Subcutaneous adipose tissue (tissue), 4 donors: ENCODE measurements around the gene KCNG1. TPM values are rescaled to one million over a fixed set of nuclear protein-coding genes. Genes with fewer than 3 reads are reported as not detected.

Source experiments
- CTCF ChIP-seq: fragments of 450-650 bp; IDR thresholded peaks from one replicate; pipeline ENCODE4 v1.5.1; 2016; ENCODE audit warnings: low read depth, mild to moderate bottlenecking, control low read depth, antibody characterized with exemption, moderate library complexity
- total RNA-seq, 4 donors: library from RNA; depleted of rRNA; stranded (reverse); fragments of >200 nt; gene quantifications; one replicate each; pipeline ENCODE4 v1.1.0, GENCODE V29; 2016

KCNG1 gene
- total RNA-seq, 4 donors from 2014 or later = 0.34 TPM; not detected in 3

GRCh38 chr20:50993876-50994275, 29.0 kb downstream of the KCNG1 start:
- no peak for TF ChIP-seq CTCF

- no peak for TF ChIP-seq CTCF
Observed at GRCh38 chr20:50992733-50993457, 30.0 kb downstream of the KCNG1 start.

- no peak for TF ChIP-seq CTCF
Observed at GRCh38 chr20:50992336-50992732, 30.6 kb downstream of the KCNG1 start.

GRCh38 chr20:50991076-50991475, 31.8 kb downstream of the KCNG1 start:
- TF ChIP-seq CTCF = no peak

- TF ChIP-seq CTCF = no peak
Observed at GRCh38 chr20:50987493-50988210, 35.3 kb downstream of the KCNG1 start.

GRCh38 chr20:50983321-50983720, 39.6 kb downstream of the KCNG1 start:
- TF ChIP-seq CTCF = no peak

- no peak for TF ChIP-seq CTCF
Observed at GRCh38 chr20:50982363-50982762, 40.5 kb downstream of the KCNG1 start.
